Cerebellar cortex (tissue), 1 donor: Measurements from ENCODE around the gene SCYGR8.
A peak's percentile ranks its signal among the peaks of the same experiment; 100 is the strongest.

Source experiments
- DNase-seq: peaks from one replicate; pipeline ENCODE4 v3.0.0-alpha.2; 2015; ENCODE audit warnings: low spot score

SCYGR8 gene

GRCh38 chr2:227761740-227762476, 16.2 kb downstream of the SCYGR8 start:
- no peak for DNase-seq

GRCh38 chr2:227765788-227766372, 20.2 kb downstream of the SCYGR8 start:
- DNase-seq: no peak

GRCh38 chr2:227766373-227766883, 20.7 kb downstream of the SCYGR8 start:
- DNase-seq: peak; percentile 72

GRCh38 chr2:227767830-227768229, 22.1 kb downstream of the SCYGR8 start:
- DNase-seq: no peak

GRCh38 chr2:227772197-227772661, 26.5 kb downstream of the SCYGR8 start:
- no peak for DNase-seq

- no peak for DNase-seq
Observed at GRCh38 chr2:227772932-227773331, 27.2 kb downstream of the SCYGR8 start.

- DNase-seq: no peak
Observed at GRCh38 chr2:227774011-227774624, 28.4 kb downstream of the SCYGR8 start.

GRCh38 chr2:227774895-227775842, 29.5 kb downstream of the SCYGR8 start:
- no peak for DNase-seq

- DNase-seq: no peak
Observed at GRCh38 chr2:227780981-227781615, 35.4 kb downstream of the SCYGR8 start.

GRCh38 chr2:227781841-227782240, 36.1 kb downstream of the SCYGR8 start:
- DNase-seq: no peak

- DNase-seq: no peak
Observed at GRCh38 chr2:227782804-227783203, 37.1 kb downstream of the SCYGR8 start.

GRCh38 chr2:227783404-227784138, 37.9 kb downstream of the SCYGR8 start:
- DNase-seq: no peak

GRCh38 chr2:227785293-227785692, 39.6 kb downstream of the SCYGR8 start:
- DNase-seq: no peak

- no peak for DNase-seq
Observed at GRCh38 chr2:227788561-227789018, 42.9 kb downstream of the SCYGR8 start.

- DNase-seq: no peak
Observed at GRCh38 chr2:227789803-227790202, 44.1 kb downstream of the SCYGR8 start.

GRCh38 chr2:227793148-227793712, 47.5 kb downstream of the SCYGR8 start:
- no peak for DNase-seq
